Parathyroid adenoma (tissue), 2 donors: ENCODE results near the gene SEZ6L2.

Experiments
- H2AFZ ChIP-seq: fragments of 300-600 bp; sonication (generic); one replicate; pipeline ENCODE4 v1.7.0; 2017; ENCODE audit warnings: antibody characterized with exemption, mild to moderate bottlenecking
- H3K27ac ChIP-seq: fragments of 300-600 bp; sonication (generic); one replicate; pipeline ENCODE4 v1.7.0; 2017
- H3K27me3 ChIP-seq: fragments of 300-600 bp; sonication (generic); one replicate; pipeline ENCODE4 v1.7.0; 2017; ENCODE audit warnings: low read length; ENCODE audit not compliant: control insufficient read depth, insufficient read depth
- H3K36me3 ChIP-seq: fragments of 300-600 bp; sonication (generic); one replicate; pipeline ENCODE4 v1.7.0; 2017; ENCODE audit warnings: low read length; ENCODE audit not compliant: control insufficient read depth, insufficient read depth
- H3K4me1 ChIP-seq: fragments of 300-600 bp; sonication (generic); one replicate; pipeline ENCODE4 v1.7.0; 2017; ENCODE audit warnings: control low read depth
- H3K4me2 ChIP-seq: fragments of 300-600 bp; sonication (generic); one replicate; pipeline ENCODE4 v1.7.0; 2017; ENCODE audit warnings: low read length
- H3K4me3 ChIP-seq: fragments of 300-600 bp; sonication (generic); one replicate; pipeline ENCODE4 v1.7.0; 2017; ENCODE audit warnings: low read depth, low read length
- H3K79me2 ChIP-seq: fragments of 300-600 bp; sonication (generic); one replicate; pipeline ENCODE4 v1.7.0; 2017; ENCODE audit warnings: control low read depth
- H3K9ac ChIP-seq: fragments of 300-600 bp; sonication (generic); one replicate; pipeline ENCODE4 v1.7.0; 2017; ENCODE audit warnings: mild to moderate bottlenecking
- H3K9me3 ChIP-seq: fragments of 300-600 bp; sonication (generic); one replicate; pipeline ENCODE4 v1.7.0; 2017; ENCODE audit warnings: low read length; ENCODE audit not compliant: control insufficient read depth
- CTCF ChIP-seq: fragments of 300-600 bp; sonication (generic); IDR thresholded peaks from one replicate; pipeline ENCODE4 v1.7.0; 2017; ENCODE audit warnings: antibody characterized with exemption, mild to moderate bottlenecking
- donor health status: primary hyperparathyroidism.

The SEZ6L2 gene

DNA sequence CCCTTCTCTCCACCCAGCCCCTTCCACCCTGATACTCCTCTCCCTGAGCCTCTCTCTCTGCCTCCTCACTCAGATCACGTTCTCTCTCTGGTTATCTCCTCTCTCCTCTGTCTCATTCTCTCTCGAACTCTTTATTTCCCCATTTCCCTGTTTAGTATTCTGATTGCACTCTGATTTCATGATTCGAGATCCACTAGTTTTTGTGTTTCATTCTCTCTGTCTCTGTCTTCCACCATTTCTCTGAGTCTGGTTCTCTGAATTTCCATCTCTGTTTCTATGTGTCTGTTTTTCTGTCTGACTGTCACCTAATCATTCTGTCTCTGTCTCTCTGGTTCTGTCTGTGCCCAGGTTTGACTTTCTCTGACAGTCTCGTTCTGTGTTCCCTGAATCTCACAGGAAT lies 2.0 kb downstream of the SEZ6L2 start:
- no peak overlapping the region for H3K9ac ChIP-seq
- no peaks in the 10 kb centered on the region for H3K9me3 ChIP-seq
- no peaks in the 10 kb centered on the region for H3K27me3 ChIP-seq
- H3K27ac ChIP-seq, result no peak overlapping the region
- no peaks in the 10 kb centered on the region for H3K79me2 ChIP-seq
- no peak overlapping the region for H3K4me3 ChIP-seq
- H2AFZ ChIP-seq, result no peak overlapping the region
- TF ChIP-seq CTCF, result no peak
- H3K36me3 ChIP-seq, result no peaks in the 10 kb centered on the region
- H3K4me2 ChIP-seq, result no peak overlapping the region
- peaks cover 11% of the 10 kb centered on the region for H3K4me1 ChIP-seq

DNA sequence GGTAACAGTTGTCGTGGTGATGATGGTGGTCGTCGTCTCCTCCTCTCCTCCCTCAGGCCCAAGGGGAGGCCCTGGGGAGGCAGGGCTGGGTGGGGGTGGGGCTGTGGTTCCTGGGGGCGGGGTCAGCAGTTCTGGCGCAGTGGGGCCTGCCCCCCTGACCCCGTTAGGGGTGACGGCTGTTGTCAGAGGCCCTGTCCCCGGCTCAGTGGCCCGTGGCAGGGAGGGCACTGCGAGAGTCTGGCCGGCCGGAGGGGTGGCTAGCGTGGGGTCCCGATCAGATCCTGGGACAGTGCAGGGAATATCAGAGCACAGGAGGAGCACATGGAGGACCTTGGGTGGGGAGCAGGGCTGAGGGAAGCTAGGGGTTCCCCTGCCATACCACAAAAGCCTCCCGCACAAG lies 2.5 kb downstream of the SEZ6L2 start:
- H3K9ac ChIP-seq, result no peak overlapping the region
- no peak overlapping the region for H2AFZ ChIP-seq
- no peak for TF ChIP-seq CTCF
- H3K27ac ChIP-seq, result no peak overlapping the region
- no peak overlapping the region for H3K4me3 ChIP-seq
- H3K79me2 ChIP-seq, result no peaks in the 10 kb centered on the region
- H3K4me2 ChIP-seq, result no peak overlapping the region
- H3K4me1 ChIP-seq, result peaks cover 11% of the 10 kb centered on the region
- H3K9me3 ChIP-seq, result no peaks in the 10 kb centered on the region
- H3K36me3 ChIP-seq, result no peaks in the 10 kb centered on the region
- no peaks in the 10 kb centered on the region for H3K27me3 ChIP-seq

DNA sequence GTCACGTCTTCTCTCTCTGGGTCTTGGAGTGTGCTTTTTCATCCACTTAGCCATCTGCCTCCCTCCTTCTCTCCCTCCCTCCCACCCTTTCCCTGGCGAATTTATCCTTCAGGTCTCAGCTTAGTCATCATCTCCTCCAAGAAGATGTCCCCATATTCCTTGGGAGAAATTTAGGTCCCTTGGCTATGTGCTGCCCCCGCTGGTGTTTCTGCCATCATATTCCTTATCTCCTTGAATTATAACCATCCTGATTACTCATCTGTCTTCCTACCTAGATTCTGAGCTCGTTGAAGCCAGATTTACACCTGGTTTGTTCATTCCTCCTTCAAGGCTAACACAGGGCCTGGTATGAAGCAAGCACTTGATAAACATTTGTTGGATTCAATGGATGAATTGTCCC lies 5.0 kb downstream of the SEZ6L2 start:
- H3K9ac ChIP-seq, result no peak overlapping the region
- no peak overlapping the region for H2AFZ ChIP-seq
- H3K27me3 ChIP-seq, result no peaks in the 10 kb centered on the region
- no peak overlapping the region for H3K27ac ChIP-seq
- H3K4me1 ChIP-seq, result peaks cover 11% of the 10 kb centered on the region
- no peaks in the 10 kb centered on the region for H3K9me3 ChIP-seq
- no peaks in the 10 kb centered on the region for H3K36me3 ChIP-seq
- H3K4me3 ChIP-seq, result no peak overlapping the region
- no peaks in the 10 kb centered on the region for H3K79me2 ChIP-seq
- TF ChIP-seq CTCF, result no peak
- no peak overlapping the region for H3K4me2 ChIP-seq

DNA sequence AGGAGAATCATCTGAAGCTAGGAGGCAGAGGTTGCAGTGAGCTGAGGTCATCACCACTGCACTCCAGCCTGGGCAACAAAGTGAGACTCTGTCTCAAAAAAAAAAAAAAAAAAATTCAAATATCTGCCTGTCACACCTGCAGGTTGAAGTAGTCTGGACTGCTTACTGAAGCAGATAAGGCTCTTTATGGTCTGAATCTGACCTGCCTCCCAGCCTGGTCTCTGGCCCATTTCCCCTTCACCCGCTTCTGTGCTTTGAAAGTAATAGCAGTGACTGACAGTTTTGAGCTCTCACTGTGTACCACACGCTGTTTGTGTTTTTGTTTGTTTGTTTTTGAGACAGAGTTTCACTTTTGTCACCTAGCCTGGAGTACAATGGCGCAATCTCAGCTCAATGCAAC lies 5.8 kb downstream of the SEZ6L2 start:
- H2AFZ ChIP-seq, result no peak overlapping the region
- H3K27me3 ChIP-seq, result no peaks in the 10 kb centered on the region
- no peaks in the 10 kb centered on the region for H3K79me2 ChIP-seq
- H3K4me1 ChIP-seq, result peaks cover 8% of the 10 kb centered on the region
- H3K9ac ChIP-seq, result no peak overlapping the region
- H3K36me3 ChIP-seq, result no peaks in the 10 kb centered on the region
- H3K4me3 ChIP-seq, result no peak overlapping the region
- no peaks in the 10 kb centered on the region for H3K9me3 ChIP-seq
- H3K27ac ChIP-seq, result no peak overlapping the region
- H3K4me2 ChIP-seq, result no peak overlapping the region
- TF ChIP-seq CTCF, result no peak

GRCh38 chr16:29892458-29892813 lies 6.9 kb downstream of the SEZ6L2 start:
- Histone ChIP-seq H3K27me3 (no peaks in the 10 kb centered on the region), H3K9ac (no peak overlapping the region), H2AFZ (no peak overlapping the region), H3K79me2 (no peaks in the 10 kb centered on the region), H3K36me3 (no peaks in the 10 kb centered on the region), H3K27ac (no peak overlapping the region), H3K4me3 (no peak overlapping the region), H3K9me3 (no peaks in the 10 kb centered on the region), H3K4me2 (no peak overlapping the region), H3K4me1 (peaks cover 3% of the 10 kb centered on the region)
- no peak for TF ChIP-seq CTCF
